Stomach (tissue), 9 donors: ENCODE results near the gene LDAH. TPM values are rescaled to one million over a fixed set of nuclear protein-coding genes. Genes with fewer than 3 reads are reported as not detected.

ENCODE experiments used
- DNase-seq, 2 donors: peaks; one replicate each; pipeline versions ENCODE4 v3.0.0 to v3.0.0-alpha.2; 2013 to 2019
- H3K27ac ChIP-seq, 5 donors: fragments of 200-600 bp in 4 of 5; sonication (generic) in 4 of 5; one replicate each; pipeline ENCODE4 v1.5.1; 2013 to 2019; ENCODE audit warnings: mild to moderate bottlenecking in 1 of 5, moderate library complexity in 1 of 5
- H3K27me3 ChIP-seq, 3 donors: fragments of 200-600 bp; sonication (generic); one replicate each; pipeline ENCODE4 v1.5.1; 2017 to 2019; ENCODE audit warnings: mixed run types in 1 of 3
- H3K36me3 ChIP-seq, 4 donors: fragments of 200-600 bp; sonication (generic); 1 replicate in 3 of 4; 2 replicates in 1 of 4; pipeline ENCODE4 v1.5.1; 2016 to 2019
- H3K4me1 ChIP-seq, 4 donors: fragments of 200-600 bp; sonication (generic); one replicate each; pipeline ENCODE4 v1.5.1; 2016 to 2019
- H3K4me3 ChIP-seq, 4 donors: fragments of 200-600 bp; sonication (generic) in 3 of 4; one replicate each; pipeline ENCODE4 v1.5.1; 2016 to 2019; ENCODE audit warnings: mild to moderate bottlenecking in 1 of 4
- H3K9me3 ChIP-seq, 4 donors: fragments of 200-600 bp; sonication (generic); one replicate each; pipeline ENCODE4 v1.5.1; 2016 to 2019
- EP300 ChIP-seq: sonication (generic); formaldehyde crosslinking; IDR thresholded peaks from one replicate; pipeline ENCODE4 v1.6.1; 2017; ENCODE audit warnings: antibody characterized with exemption
- POLR2A ChIP-seq, 4 donors: fragments of 450-650 bp; IDR thresholded peaks; one replicate each; pipeline ENCODE4 v1.6.1; 2016; ENCODE audit warnings: antibody characterized with exemption in 4 of 4, control low read depth in 2 of 4, mild to moderate bottlenecking in 1 of 4, moderate library complexity in 1 of 4
- POLR2AphosphoS5 ChIP-seq, 3 donors: sonication (generic); formaldehyde crosslinking; IDR thresholded peaks; one replicate each; pipeline ENCODE4 v1.6.1; 2016; ENCODE audit warnings: antibody characterized with exemption in 3 of 3
- WGBS, 5 donors: extraction: QIAGEN DNeasy Blood & Tissue Kit in 3 of 5; methylation state at CpG; one replicate each; pipeline versions ENCODE4 v1.1.5 to v1.1.7; 2013 to 2018; 5-methylcytosine and 5-hydroxymethylcytosine counted together
- intact Hi-C: fragments of 100-400 bp; cut with DNase I; formaldehyde crosslinking; loops from one replicate; pipeline ENCODE4 v1.15.1; 2023; ENCODE audit warnings: low total_unique reads
- polyA plus RNA-seq, 3 donors: library from polyadenylated mRNA; stranded (reverse); fragments of 200-250 nt; gene quantifications; one replicate each; pipeline ENCODE4 v1.2.3, GENCODE V29; 2013
- total RNA-seq, 5 donors: library from RNA; depleted of rRNA; stranded (reverse); fragments of >200 nt; gene quantifications; one replicate each; pipeline versions ENCODE4 v1.1.0 to v1.2.3, GENCODE V29; 2014 to 2016
- TF ChIP-seq, protein P1 (sequence below), 7 experiments: fragments of 450-650 bp in 4 of 7; fragments of 200-600 bp in 3 of 7; sonication (generic) in 3 of 7; IDR thresholded peaks; one replicate each; pipeline ENCODE4 v1.5.1; 2016 to 2019; ENCODE audit warnings: antibody characterized with exemption in 7 of 7, control low read depth in 2 of 7, mild to moderate bottlenecking in 1 of 7
- donor health status: healthy with polysubstance abuse.
- donor health status: Bipolar disorder and iron deficiency.
- donor health status: healthy.

Gene LDAH
- total and polyA plus RNA-seq, 8 donors = 4.1 to 20.0 (median 5.9) TPM

GRCh38 chr2:20647738-20648137 lies 175.2 kb downstream of the LDAH start:
- 86 to 91% (median 89%) methylated on average over 8 of the region's 8 CpGs for WGBS, 5 donors
- Histone ChIP-seq H3K4me3 (no peak overlapping the region), H3K36me3 (peaks cover 12 to 45% (median 39%) of the 10 kb centered on the region in 4 donors), H3K27me3 (no peaks in the 10 kb centered on the region), H3K27ac (peak overlapping the region in 1 of 5 donors; percentile 25), H3K4me1 (peaks cover 19 to 48% (median 41%) of the 10 kb centered on the region in 4 donors), H3K9me3 (no peaks in the 10 kb centered on the region)
- DNase-seq = no peak
- TF ChIP-seq POLR2AphosphoS5 (IDR thresholded peaks at IDR 0.05) (no peak), EP300 (no peak), POLR2A (IDR thresholded peaks at IDR 0.05) (no peak)
- TF ChIP-seq, protein P1, sequence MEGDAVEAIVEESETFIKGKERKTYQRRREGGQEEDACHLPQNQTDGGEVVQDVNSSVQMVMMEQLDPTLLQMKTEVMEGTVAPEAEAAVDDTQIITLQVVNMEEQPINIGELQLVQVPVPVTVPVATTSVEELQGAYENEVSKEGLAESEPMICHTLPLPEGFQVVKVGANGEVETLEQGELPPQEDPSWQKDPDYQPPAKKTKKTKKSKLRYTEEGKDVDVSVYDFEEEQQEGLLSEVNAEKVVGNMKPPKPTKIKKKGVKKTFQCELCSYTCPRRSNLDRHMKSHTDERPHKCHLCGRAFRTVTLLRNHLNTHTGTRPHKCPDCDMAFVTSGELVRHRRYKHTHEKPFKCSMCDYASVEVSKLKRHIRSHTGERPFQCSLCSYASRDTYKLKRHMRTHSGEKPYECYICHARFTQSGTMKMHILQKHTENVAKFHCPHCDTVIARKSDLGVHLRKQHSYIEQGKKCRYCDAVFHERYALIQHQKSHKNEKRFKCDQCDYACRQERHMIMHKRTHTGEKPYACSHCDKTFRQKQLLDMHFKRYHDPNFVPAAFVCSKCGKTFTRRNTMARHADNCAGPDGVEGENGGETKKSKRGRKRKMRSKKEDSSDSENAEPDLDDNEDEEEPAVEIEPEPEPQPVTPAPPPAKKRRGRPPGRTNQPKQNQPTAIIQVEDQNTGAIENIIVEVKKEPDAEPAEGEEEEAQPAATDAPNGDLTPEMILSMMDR (IDR thresholded peaks at IDR 0.05) = no peak
- intact Hi-C loops = loop anchor here (10.0 kb wide), 1 partner anchor 203 kb away; the partner anchor contains the start of gene RHOB

- Histone ChIP-seq H3K36me3 (peaks cover 12 to 48% (median 41%) of the 10 kb centered on the region in 4 donors), H3K27ac (no peak overlapping the region), H3K27me3 (no peaks in the 10 kb centered on the region), H3K4me3 (no peak overlapping the region), H3K4me1 (peaks cover 24 to 53% (median 46%) of the 10 kb centered on the region in 4 donors), H3K9me3 (no peaks in the 10 kb centered on the region)
- DNase-seq = no peak
- 84 to 98% (median 86%) methylated on average over 3 of the region's 3 CpGs for WGBS, 5 donors
- no peak for TF ChIP-seq POLR2A (IDR thresholded peaks at IDR 0.05)
- TF ChIP-seq, protein P1 (IDR thresholded peaks at IDR 0.05) = no peak
- no peak for TF ChIP-seq EP300
- no peak for TF ChIP-seq POLR2AphosphoS5 (IDR thresholded peaks at IDR 0.05)
- intact Hi-C loops = loop anchor here (10.0 kb wide), 1 partner anchor 202 kb away; the partner anchor contains the start of gene RHOB
These were observed 175.7 kb downstream of the LDAH start for GRCh38 chr2:20647211-20647610.

- Histone ChIP-seq H3K4me1 (peaks cover 27 to 55% (median 47%) of the 10 kb centered on the region in 4 donors), H3K4me3 (no peak overlapping the region), H3K27ac (no peak overlapping the region), H3K36me3 (peaks cover 12 to 54% (median 48%) of the 10 kb centered on the region in 4 donors), H3K27me3 (no peaks in the 10 kb centered on the region), H3K9me3 (no peaks in the 10 kb centered on the region)
- DNase-seq = no peak
- no peak for TF ChIP-seq POLR2A (IDR thresholded peaks at IDR 0.05)
- no peak for TF ChIP-seq EP300
- TF ChIP-seq, protein P1 (IDR thresholded peaks at IDR 0.05) = no peak
- no peak for TF ChIP-seq POLR2AphosphoS5 (IDR thresholded peaks at IDR 0.05)
- 92 to 95% (median 94%) methylated on average over 17 to 20 of the region's 20 CpGs for WGBS, 5 donors
- intact Hi-C loops = loop anchor here (10.0 kb wide), 1 partner anchor 202 kb away; the partner anchor contains the start of gene RHOB
These were observed 176.5 kb downstream of the LDAH start for GRCh38 chr2:20646446-20646845.

DNA sequence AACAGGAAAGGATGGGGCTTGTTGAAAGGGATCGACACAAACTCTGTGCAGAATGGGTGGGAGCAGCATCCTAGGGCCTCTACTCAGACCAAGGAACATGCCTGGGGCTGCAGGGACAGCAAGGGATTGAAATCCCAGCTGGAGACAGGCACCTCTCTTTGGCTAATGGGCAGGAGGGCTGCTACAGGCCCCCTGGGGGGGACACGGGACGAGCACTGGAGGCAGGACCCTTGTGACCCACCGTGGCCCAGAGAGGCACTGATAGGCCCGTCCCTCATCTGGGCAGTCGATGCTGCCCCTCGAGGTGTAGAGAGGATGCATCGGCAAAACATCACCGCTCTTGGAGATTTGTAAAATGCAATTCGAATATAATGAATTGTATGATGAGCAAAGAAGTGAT lies 177.1 kb downstream of the LDAH start:
- intact Hi-C loops = loop anchor here (10.0 kb wide), 1 partner anchor 201 kb away; the partner anchor contains the start of gene RHOB
- peak overlapping the region in 1 of 5 donors; percentile 31 for H3K27ac ChIP-seq
- TF ChIP-seq POLR2A (IDR thresholded peaks at IDR 0.05) (no peak), POLR2AphosphoS5 (IDR thresholded peaks at IDR 0.05) (no peak), EP300 (no peak)
- TF ChIP-seq, protein P1 (IDR thresholded peaks at IDR 0.05) = no peak
- H3K4me3 ChIP-seq = no peak overlapping the region
- peaks cover 26 to 60% (median 48%) of the 10 kb centered on the region in 4 donors for H3K4me1 ChIP-seq
- no peaks in the 10 kb centered on the region for H3K27me3 ChIP-seq
- DNase-seq = no peak
- H3K9me3 ChIP-seq = no peaks in the 10 kb centered on the region
- WGBS, 5 donors = 84 to 92% (median 90%) methylated on average over 9 to 10 of the region's 10 CpGs
- H3K36me3 ChIP-seq = peaks cover 15 to 61% (median 55%) of the 10 kb centered on the region in 4 donors
